ENCODE data around the gene ACSM5.
"Not testable (repeated sequence)": the region's sequence is repeated elsewhere in the genome, so short reads cannot be mapped to it uniquely, and the experiment has no call there.

Gene ACSM5

GRCh38 chr16:20401066-20401465, 8.3 kb upstream of the ACSM5 start:
- no peak for FAIRE-seq

GRCh38 chr16:20401475-20402016, 7.8 kb upstream of the ACSM5 start:
- FAIRE-seq, result no peak

- FAIRE-seq, result no peak
Observed at GRCh38 chr16:20402651-20403050, 6.7 kb upstream of the ACSM5 start.

- no peak for FAIRE-seq
Observed at GRCh38 chr16:20404637-20405036, 4.7 kb upstream of the ACSM5 start, which contains the start of gene PDILT. Gene PDILT, minus strand, starts transcription at chr16:20404737. Its CDS starts 5,437 bp downstream, at chr16:20399300.

GRCh38 chr16:20410121-20410723, 888 bp downstream of the ACSM5 start:
- no peak for FAIRE-seq

GRCh38 chr16:20411055-20411454, 1.7 kb downstream of the ACSM5 start:
- no peak for FAIRE-seq

- no peak for FAIRE-seq
Observed at GRCh38 chr16:20415541-20415940, 6.2 kb downstream of the ACSM5 start.

GRCh38 chr16:20419093-20419492, 9.8 kb downstream of the ACSM5 start:
- FAIRE-seq, result not testable (repeated sequence)

- FAIRE-seq, result not testable (repeated sequence)
Observed at GRCh38 chr16:20421748-20422147, 12.4 kb downstream of the ACSM5 start.

- not testable (repeated sequence) for FAIRE-seq
Observed at GRCh38 chr16:20423772-20424128, 14.4 kb downstream of the ACSM5 start.

- FAIRE-seq, result no peak
Observed at GRCh38 chr16:20424129-20424866, 15.0 kb downstream of the ACSM5 start.

GRCh38 chr16:20427401-20427797, 18.1 kb downstream of the ACSM5 start:
- not testable (repeated sequence) for FAIRE-seq

- not testable (repeated sequence) for FAIRE-seq
Observed at GRCh38 chr16:20429499-20429898, 20.2 kb downstream of the ACSM5 start.

- not testable (repeated sequence) for FAIRE-seq
Observed at GRCh38 chr16:20430480-20430879, 21.1 kb downstream of the ACSM5 start.

GRCh38 chr16:20430948-20431347, 21.6 kb downstream of the ACSM5 start:
- FAIRE-seq, result no peak

GRCh38 chr16:20438950-20439349, 29.6 kb downstream of the ACSM5 start:
- FAIRE-seq, result not testable (repeated sequence)

GRCh38 chr16:20439820-20440231, 30.5 kb downstream of the ACSM5 start:
- FAIRE-seq, result not testable (repeated sequence)

GRCh38 chr16:20440731-20441130, 31.4 kb downstream of the ACSM5 start:
- not testable (repeated sequence) for FAIRE-seq

- no peak for FAIRE-seq
Observed at GRCh38 chr16:20441191-20441590, 31.9 kb downstream of the ACSM5 start.

- FAIRE-seq, result not testable (repeated sequence)
Observed at GRCh38 chr16:20441859-20442258, 32.5 kb downstream of the ACSM5 start.

- not testable (repeated sequence) for FAIRE-seq
Observed at GRCh38 chr16:20446652-20447393, 37.5 kb downstream of the ACSM5 start.

GRCh38 chr16:20451364-20451763, 42.0 kb downstream of the ACSM5 start, which contains the start of gene ACSM2A:
Gene ACSM2A, plus strand, starts transcription at chr16:20451521. Its CDS starts 8,594 bp downstream, at chr16:20460115.
- not testable (repeated sequence) for FAIRE-seq

- not testable (repeated sequence) for FAIRE-seq
Observed at GRCh38 chr16:20453633-20454032, 44.3 kb downstream of the ACSM5 start.

All from colon (tissue), 2 donors.